ENCODE data around the gene UNC5C. TPM values are rescaled to one million over a fixed set of nuclear protein-coding genes. Genes with fewer than 3 reads are reported as not detected.
"Not testable (repeated sequence)": the region's sequence is repeated elsewhere in the genome, so short reads cannot be mapped to it uniquely, and the experiment has no call there.

UNC5C gene
- total RNA-seq, 1 donor from 2014 or later: 2.1 TPM

DNA sequence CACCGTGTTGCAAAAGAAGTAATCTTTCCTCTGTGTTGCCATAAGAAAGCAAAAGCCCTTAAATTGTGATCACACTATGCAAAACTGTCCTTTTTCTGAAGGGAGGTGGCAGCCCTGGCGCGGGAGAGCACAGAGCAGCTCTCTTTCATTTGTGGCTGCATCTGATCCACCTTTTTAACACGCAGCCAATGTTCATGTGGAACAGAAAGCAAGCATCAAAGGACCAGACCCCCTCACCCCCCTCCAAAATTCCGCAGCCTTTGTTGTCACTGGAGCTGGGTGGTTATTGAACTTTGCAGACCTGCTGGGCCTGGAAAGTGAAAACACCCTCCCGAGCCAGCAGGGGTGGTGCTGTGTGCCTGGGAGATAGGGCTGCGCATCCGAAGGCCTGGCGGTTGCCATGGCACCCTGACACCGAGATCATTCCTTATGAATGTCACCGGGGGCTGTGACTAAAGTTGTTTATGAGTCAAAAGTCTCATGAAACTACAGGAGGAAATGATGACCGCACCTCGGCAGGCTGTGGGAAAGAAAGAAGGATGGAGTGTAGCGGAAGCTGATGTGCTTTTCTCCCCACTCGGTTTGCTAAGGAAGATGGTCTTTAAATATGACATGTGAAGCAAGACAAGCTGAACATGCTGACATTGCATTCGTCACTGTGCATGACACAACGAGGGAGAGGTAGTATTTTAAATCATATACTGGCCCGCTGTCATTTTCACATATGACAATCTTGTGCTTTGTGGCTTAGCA, 367.4 kb downstream of the UNC5C start:
- ATAC-seq: no peak
- no peak for DNase-seq (ENCODE audit: missing footprints)
- intact Hi-C loops (cut with DNase I): no loop called here

DNA sequence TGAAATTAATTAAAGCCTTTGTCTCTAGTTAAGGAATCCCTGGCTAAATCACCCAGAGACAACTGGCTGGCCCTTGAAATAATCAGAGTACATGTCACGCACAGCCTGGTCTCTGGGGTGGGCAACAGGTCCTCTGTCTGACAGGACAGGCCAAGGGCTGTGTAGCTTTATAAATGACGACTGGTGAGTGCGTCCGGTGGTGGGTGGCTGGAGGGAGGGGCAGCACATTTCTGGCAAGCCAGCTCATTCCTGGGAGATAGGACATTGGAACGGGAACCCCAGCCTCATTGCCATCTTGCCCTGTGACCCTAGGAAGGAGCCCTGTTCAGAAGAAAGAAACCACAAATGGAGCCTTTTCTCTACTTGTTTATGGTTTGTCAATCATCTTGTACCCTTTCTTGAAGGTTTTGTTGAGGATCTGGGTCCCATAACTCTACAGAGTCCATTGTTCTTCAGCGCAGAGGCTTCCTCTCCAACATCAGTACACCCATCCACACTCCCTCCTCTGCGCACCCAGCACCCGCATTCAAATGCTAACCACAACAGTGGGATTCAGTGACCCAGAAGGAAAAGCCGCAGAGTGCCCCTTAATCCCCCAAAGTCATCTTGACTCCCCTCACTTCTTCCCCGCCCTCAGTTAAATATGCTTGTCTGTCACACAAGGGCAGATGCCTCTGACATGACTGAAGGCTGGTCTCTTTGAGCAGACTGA, 368.1 kb downstream of the UNC5C start:
- intact Hi-C loops (cut with DNase I): no loop called here
- ATAC-seq (no peak), DNase-seq (ENCODE audit: missing footprints) (no peak)

DNA sequence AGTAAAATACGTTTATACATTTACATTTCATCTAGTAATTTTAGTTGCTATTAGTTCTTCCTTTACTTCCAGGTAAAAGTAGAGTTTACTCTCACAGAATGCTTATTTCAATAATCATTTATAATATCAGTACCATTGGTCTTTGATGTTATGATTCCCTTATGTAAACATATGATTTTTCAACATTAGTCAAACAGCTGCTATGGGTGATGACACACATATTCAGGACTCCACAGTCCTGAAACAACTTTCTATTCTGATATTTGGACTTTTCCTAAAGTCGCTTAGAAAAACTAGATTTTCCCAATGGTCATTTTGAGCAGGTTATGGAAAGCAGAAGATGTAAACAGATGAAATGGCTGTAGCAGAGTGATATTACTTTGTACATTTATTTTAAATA, 369.8 kb downstream of the UNC5C start:
- ATAC-seq: no peak
- intact Hi-C loops (cut with DNase I): no loop called here
- DNase-seq (ENCODE audit: missing footprints): no peak

DNA sequence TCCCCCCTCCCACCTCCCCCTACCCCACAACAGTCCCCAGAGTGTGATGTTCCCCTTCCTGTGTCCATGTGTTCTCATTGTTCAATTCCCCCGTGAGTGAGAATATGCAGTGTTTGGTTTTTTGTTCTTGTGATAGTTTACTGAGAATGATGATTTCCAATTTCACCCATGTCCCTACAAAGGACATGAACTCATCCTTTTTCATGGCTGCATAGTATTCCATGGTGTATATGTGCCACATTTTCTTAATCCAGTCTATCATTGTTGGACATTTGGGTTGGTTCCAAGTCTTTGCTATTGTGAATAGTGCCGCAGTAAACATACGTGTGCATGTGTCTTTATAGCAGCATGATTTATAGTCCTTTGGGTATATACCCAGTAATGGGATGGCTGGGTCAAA, 377.4 kb downstream of the UNC5C start:
- ATAC-seq; DNase-seq (ENCODE audit: missing footprints); intact Hi-C loops (cut with DNase I): not testable (repeated sequence)

DNA sequence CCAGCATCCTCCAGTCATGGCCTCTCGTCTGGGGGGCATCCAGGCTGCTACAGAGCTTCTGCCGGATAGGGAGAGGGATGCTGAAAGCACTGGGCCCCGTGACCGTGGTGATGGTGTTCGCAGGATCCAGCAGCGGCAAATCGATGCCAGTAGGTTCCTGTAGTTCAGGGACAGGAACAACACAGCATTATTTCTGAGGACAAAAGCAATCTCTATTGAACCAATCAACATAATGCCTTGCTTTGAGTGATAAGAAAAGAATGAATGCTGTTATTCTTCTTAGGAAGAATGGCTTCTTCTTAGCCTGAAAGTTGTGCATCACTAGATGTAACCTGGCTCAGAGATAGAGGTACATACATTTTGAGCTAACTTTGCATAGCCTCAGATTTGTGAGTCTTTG, 378.6 kb downstream of the UNC5C start:
- DNase-seq (ENCODE audit: missing footprints): no peak
- no peak for ATAC-seq
- intact Hi-C loops (cut with DNase I): no loop called here

DNA sequence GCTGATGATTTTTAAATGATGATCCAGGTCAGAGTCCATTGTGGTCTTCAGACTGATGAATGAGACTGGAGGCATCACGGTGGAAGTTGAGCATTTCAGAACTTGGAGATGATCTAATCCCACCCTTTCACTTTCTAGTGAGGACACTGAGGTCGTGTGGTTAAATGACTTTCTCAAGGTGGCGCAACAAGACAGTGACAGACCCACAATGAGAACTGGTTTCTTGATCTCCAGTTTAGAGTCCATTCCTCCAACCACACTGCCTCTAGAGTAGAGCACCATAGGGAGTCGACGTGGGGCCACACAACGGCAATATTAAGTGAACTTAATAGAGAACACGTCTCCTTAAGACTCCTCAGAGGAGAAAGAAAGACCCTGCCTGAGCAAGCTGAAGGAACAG, 381.0 kb downstream of the UNC5C start:
- intact Hi-C loops (cut with DNase I): loop anchor here (5.0 to 10.0 kb wide), 2 partner anchors 377 to 869 kb away; partner anchors contain the start of gene UNC5C
- no peak for ATAC-seq

DNA sequence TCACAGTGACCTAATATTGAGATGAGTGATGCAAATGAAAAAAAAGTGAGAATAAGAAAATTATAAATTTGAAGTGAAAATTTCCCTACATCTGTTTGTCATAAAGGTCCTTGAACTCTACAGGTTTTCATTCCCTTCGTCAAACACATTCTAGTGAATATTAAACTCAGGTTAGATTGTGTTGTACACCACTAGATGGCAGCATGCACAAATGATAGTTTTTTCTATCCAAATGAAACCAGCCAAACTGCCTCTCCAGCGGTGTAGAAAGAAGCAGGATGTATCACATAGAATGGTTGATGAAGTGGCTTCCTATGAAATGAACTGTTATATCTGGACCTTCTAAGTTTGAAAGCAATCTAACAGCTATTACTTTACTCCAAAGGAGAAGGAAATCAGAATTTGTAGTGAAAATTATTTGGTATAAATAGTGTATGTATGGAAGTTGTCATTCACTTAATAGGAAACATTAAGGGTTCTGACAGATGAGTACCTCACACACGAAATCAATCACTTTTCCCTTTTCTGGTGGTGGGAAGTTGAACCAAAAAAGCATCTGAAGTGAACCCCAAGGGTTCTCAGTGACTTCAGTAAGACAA, 382.7 kb downstream of the UNC5C start:
- intact Hi-C loops (cut with DNase I): loop anchor here (5.0 to 10.0 kb wide), 2 partner anchors 379 to 871 kb away; partner anchors contain the start of gene UNC5C
- DNase-seq (ENCODE audit: missing footprints): no peak
- ATAC-seq: peak; percentile 70

More for the DNA sequence above, 381.0 kb downstream of the UNC5C start:
- no peak for DNase-seq (ENCODE audit: missing footprints)

DNA sequence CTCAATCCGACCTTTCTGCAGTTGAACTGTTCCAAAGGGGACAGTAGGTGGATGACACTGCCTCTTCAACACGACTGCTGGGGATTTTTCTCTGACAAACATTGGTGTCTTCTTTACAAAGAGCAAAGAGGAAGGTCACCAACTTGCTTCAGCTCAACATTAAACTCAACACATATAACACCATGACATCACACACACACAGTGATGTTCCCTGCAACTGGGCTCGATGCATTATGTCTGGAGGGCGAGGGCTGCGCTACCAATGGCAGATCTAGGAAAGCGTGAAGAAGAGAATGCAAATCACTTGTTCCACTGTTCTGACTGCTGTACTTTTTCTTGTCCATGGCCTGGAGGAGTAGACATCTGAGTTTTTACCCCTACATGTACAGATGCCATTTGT, 385.9 kb downstream of the UNC5C start:
- DNase-seq (ENCODE audit: missing footprints): no peak
- no peak for ATAC-seq
- intact Hi-C loops (cut with DNase I): loop anchor here (10.0 kb wide), 1 partner anchor 382 kb away; the partner anchor contains the start of gene UNC5C

DNA sequence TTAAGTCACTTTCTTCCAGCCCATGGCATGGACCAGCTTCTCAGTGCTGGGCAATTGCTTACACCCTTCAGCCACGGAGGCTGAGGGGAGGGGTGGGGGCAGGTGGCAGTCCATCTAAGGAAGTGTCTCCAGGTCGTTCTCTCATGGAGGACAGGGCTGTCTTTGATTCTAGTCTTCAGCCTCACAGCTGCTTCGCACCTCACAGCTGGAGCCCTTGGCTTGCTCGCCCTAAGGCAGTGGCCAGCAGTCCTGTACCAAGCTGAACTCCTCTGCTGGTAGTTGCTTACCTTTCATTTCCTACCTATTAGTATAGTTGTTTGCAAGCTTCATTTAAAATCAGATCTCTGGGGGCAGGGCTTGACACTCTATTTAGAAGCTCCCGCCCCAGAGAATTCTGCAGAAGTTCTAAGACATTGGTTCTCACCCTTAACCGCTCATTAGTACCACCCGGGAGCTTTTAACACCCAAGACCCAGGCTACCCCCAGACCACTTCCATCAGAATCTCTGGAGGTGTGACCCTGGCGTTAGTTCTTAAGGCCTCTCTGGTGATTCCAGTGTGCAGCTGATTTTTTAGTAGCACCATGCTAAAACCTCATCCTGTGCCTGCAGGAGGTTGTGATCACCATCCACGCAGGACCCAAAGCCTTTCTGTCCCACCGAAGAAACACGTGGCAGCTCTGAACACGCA, 386.8 kb downstream of the UNC5C start:
- no peak for ATAC-seq
- no peak for DNase-seq (ENCODE audit: missing footprints)
- intact Hi-C loops (cut with DNase I): loop anchor here (10.0 kb wide), 1 partner anchor 383 kb away; the partner anchor contains the start of gene UNC5C

DNA sequence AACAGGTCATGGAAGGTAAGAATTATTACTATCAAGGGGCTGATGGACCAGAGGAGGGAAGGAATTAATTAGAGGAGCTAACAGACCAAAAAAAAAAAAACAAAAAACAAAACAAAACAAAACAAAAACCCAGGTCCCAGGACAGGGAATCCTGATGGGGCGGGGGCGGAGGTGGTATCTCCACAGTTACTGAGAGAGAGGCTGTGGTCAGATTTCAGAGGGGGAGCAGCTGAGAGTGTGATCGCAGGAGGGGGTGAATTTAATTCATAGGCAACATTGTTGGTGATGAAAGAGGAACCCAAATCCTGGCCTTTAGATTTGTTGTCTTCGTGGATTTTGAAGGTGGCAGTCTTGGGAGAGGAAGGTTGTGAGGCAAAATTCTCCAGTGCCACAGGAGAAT, 389.4 kb downstream of the UNC5C start:
- no peak for DNase-seq (ENCODE audit: missing footprints)
- intact Hi-C loops (cut with DNase I): no loop called here
- no peak for ATAC-seq

DNA sequence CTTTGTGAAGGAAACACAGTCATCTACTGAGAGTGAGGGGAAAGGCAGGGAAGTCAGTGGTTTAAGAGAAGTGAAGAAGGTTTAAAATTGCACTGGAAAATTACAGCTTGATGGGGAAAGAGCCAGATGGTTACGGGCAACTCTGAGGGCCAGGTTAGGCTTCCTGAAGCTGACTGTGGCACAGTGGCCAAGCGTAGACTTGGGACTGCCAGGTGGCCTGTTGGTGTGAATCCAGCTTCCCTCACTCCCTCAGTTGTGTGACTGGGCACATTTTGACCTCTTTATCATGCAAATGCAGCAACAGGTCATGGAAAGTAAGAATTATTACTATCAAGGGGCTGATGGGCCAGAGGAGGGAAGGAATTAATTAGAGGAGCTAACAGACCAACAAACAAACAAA, 390.1 kb downstream of the UNC5C start:
- DNase-seq (ENCODE audit: missing footprints) (no peak), ATAC-seq (no peak)
- intact Hi-C loops (cut with DNase I): no loop called here

DNA sequence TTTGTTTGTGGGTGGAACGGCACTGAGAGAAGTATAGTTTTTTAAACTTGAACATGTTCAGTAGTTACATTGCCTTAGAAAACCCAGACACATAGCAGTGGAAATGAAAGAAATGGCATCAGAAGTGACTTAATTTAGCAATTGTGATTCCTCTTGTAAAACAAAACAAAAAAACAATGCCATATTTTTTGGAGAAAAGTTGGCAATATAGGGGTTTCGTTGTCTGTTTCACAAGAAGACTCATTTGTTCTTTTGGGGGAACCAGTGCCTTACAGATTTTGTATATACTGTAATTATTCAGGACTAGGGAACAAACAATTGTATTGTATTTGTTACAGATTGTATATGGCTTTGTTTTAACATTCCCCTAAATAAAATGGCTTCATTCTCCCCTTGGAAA, 390.7 kb downstream of the UNC5C start:
- ATAC-seq: no peak
- no peak for DNase-seq (ENCODE audit: missing footprints)
- intact Hi-C loops (cut with DNase I): no loop called here

DNA sequence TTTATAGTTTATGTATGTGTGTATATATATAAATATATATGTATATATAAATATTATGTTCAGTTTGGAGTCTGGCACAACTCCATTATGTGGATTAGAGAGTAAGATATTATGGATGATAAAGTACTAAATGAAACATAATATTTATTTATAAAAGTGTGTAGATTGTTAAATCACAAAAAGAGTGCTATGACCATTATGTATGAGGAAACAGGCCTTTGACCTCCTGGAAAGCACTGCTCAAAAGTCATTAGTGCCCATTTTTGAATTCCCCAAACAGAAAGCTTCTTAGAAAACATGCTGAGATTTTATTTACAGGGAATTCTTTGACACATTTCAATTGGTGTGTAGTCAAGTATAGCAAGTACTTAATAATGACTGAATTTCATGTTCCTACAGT, 391.2 kb downstream of the UNC5C start:
- ATAC-seq: no peak
- intact Hi-C loops (cut with DNase I): no loop called here
- DNase-seq (ENCODE audit: missing footprints): no peak

DNA sequence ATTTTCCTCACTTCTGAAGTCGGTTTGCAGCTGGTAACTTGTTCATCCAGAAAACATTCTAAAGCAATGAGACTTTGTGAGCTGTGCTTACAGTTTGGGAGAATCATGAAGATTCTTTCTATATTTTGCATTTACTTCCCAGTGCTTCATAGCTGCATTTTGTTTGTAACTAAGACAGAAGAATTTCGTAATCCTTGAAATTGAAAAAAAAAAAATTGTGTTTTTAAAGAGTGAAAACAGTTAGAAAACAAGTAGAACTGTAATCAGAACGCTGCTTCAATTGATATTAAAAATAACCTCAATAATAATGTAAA, 392.4 kb downstream of the UNC5C start:
- intact Hi-C loops (cut with DNase I): no loop called here
- no peak for ATAC-seq
- no peak for DNase-seq (ENCODE audit: missing footprints)

DNA sequence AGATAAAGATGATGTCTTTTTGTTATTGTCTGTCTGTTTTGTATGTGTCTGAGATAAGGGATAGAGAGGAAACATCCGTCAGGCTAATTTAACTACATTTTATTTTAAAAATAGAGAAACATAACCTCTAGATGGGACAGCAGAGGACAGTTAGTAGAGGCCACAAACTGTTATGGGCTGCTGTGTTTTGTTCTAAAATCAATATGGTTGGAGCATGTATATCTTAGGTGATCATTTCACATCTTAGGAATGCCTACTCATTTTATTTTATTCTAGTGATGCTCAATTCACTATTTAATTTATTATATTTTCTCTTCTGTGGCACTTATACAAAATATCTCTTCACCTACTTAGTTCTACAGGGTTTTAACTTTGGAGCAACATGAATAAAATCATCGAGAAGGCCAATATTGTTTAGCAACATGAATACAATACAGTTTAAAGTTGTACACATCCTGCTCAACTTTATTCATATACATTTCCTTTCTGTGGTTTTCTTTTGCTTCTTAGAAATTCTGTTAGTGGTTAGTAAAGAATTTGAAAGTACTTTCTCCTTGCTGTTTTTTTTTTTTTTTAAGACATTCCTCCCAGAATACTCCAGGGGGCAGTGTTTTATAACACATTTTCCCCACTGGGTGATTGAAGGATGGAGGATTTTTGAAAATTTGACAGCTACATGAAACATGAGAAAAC, 392.9 kb downstream of the UNC5C start:
- intact Hi-C loops (cut with DNase I): no loop called here
- DNase-seq (ENCODE audit: missing footprints) (no peak), ATAC-seq (no peak)

DNA sequence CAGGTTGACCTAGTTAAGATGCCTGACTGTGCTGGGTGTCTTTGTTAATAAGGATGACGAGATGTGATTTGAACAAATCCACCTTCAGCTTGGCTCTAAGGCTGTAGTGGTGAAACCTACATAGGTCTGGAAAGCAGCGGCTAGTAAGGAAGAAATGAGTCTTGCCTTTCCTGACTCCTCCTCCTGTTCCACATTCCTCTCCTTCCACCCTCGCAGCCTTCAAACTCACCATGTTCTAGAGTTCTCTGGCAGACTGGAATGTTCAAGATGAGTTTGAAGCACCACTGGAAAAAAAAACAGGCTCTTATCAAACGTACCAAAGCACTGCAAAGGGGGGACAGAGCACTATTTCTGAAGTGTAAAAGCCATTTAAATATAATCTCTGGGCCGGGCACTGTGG, 395.6 kb downstream of the UNC5C start:
- ATAC-seq (no peak), DNase-seq (ENCODE audit: missing footprints) (no peak)
- intact Hi-C loops (cut with DNase I): no loop called here

DNA sequence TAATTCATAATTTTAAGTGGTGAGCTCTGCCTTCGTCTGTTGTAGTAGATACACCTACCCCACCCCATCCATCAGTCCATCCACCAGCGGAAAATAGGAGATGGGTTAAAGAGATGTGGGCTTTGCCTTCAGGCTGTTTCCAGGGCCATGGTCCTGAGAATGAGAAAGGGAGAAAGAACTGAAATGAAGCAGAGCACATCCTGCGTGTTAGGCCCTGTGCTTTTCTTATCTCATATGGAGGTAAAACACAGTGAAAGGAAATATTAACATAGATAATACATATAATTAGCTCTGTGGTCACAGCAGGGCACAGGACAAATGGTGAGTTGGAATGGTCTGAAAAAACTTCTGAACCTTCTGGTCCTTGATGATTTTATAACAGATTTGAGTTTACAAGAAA, 397.5 kb downstream of the UNC5C start:
- DNase-seq (ENCODE audit: missing footprints) (no peak), ATAC-seq (no peak)
- intact Hi-C loops (cut with DNase I): no loop called here

DNA sequence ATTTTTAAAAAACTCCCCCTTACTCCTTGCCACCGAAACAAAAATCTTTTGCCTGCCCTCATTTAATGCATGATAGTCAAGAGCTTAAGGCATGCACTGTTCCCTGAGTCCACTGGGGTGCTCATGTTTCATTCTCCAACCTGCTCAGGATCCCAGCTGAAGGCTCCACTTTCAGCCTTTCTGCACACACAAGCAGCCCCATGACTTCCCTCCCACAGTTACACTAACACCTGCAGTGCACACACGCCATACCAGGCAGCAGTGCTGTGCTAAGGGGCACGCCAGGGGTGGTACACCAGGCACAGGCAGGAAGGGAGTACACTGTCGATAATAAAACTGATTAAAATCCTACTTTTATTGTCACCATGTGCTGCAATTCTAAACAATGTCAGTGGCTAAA, 405.8 kb downstream of the UNC5C start:
- ATAC-seq: no peak
- no peak for DNase-seq (ENCODE audit: missing footprints)
- intact Hi-C loops (cut with DNase I): no loop called here

DNA sequence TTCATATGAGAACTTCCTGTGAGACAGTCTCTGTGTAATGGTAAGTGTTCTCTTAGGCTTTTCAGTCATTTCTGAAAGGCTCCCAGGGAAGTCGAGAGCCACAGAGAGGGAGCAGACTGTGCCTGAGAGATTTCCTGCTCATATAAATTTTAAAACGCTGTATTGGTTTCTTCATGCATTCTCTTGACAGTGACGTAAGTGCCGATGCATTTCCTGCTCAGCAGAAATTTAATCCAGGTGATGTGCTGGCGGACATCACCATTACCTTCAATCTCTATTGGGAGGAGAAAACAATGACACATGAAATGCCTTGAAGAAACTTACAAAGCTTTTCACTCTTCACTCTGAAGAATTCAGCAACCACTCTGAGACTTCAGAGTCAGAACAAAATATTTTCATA, 407.4 kb downstream of the UNC5C start:
- DNase-seq (ENCODE audit: missing footprints): no peak
- ATAC-seq: no peak
- intact Hi-C loops (cut with DNase I): no loop called here

Data from Right ventricle myocardium inferior (tissue), 1 donor.